GM21423 (cell line): ENCODE measurements around the gene USP32.

Source experiments
- ATAC-seq: cut with Tn5 transposase; IDR thresholded peaks from one replicate; pipeline ENCODE4 v1.9.1; 2021; ENCODE audit warnings: mild to moderate bottlenecking, moderate library complexity; ENCODE audit not compliant: unreplicated experiment

The USP32 gene

GRCh38 chr17:60303406-60304099 is 88.4 kb downstream of the USP32 start:
- no peak for ATAC-seq

GRCh38 chr17:60301649-60302048 is 90.3 kb downstream of the USP32 start:
- ATAC-seq: no peak

- no peak for ATAC-seq
These were observed 91.0 kb downstream of the USP32 start for GRCh38 chr17:60300949-60301348.

- no peak for ATAC-seq
These were observed 91.9 kb downstream of the USP32 start for GRCh38 chr17:60300011-60300410.

- no peak for ATAC-seq
These were observed 94.1 kb downstream of the USP32 start for GRCh38 chr17:60297760-60298401.

GRCh38 chr17:60296177-60296576 is 95.8 kb downstream of the USP32 start:
- no peak for ATAC-seq

- ATAC-seq: no peak
These were observed 98.2 kb downstream of the USP32 start for GRCh38 chr17:60293580-60294335.

GRCh38 chr17:60292697-60293096 is 99.2 kb downstream of the USP32 start:
- ATAC-seq: no peak

- no peak for ATAC-seq
These were observed 107.2 kb downstream of the USP32 start for GRCh38 chr17:60284709-60285108.

GRCh38 chr17:60283816-60284215 is 108.1 kb downstream of the USP32 start:
- ATAC-seq: no peak

GRCh38 chr17:60280673-60281072 is 111.3 kb downstream of the USP32 start:
- no peak for ATAC-seq

- no peak for ATAC-seq
These were observed 113.7 kb downstream of the USP32 start for GRCh38 chr17:60278237-60278636.

GRCh38 chr17:60277258-60277657 is 114.7 kb downstream of the USP32 start:
- no peak for ATAC-seq

GRCh38 chr17:60269417-60269816 is 122.5 kb downstream of the USP32 start:
- ATAC-seq: no peak

- no peak for ATAC-seq
These were observed 131.4 kb downstream of the USP32 start for GRCh38 chr17:60260540-60260939.

- no peak for ATAC-seq
These were observed 133.6 kb downstream of the USP32 start for GRCh38 chr17:60258313-60258712.

- no peak for ATAC-seq
These were observed 135.8 kb downstream of the USP32 start for GRCh38 chr17:60256174-60256573.

- ATAC-seq: no peak
These were observed 138.9 kb downstream of the USP32 start for GRCh38 chr17:60253048-60253447.

- ATAC-seq: no peak
These were observed 139.5 kb downstream of the USP32 start for GRCh38 chr17:60252459-60252858.

- ATAC-seq: no peak
These were observed 142.6 kb downstream of the USP32 start for GRCh38 chr17:60249290-60249826.

GRCh38 chr17:60248618-60249289 is 143.2 kb downstream of the USP32 start:
- no peak for ATAC-seq
